HepG2 (cell line): ENCODE results near the gene SHISA9. TPM values are rescaled to one million over a fixed set of nuclear protein-coding genes. Genes with fewer than 3 reads are reported as not detected.

Experiments used
- AHDC1 ChIP-seq: sonication (generic); formaldehyde crosslinking; IDR thresholded peaks from 2 replicates; pipeline ENCODE4 v1.5.1; 2020; ENCODE audit warnings: mild to moderate bottlenecking, missing genetic modification reagents, borderline replicate concordance
- ATF7 ChIP-seq, 2 experiments: fragments of 450-650 bp in 1 of 2; sonication (generic) in 1 of 2; formaldehyde crosslinking in 1 of 2; IDR thresholded peaks; 2 replicates each; pipeline versions ENCODE4 v1.4.0 to v1.6.1; 2016 to 2020; ENCODE audit warnings: antibody characterized with exemption in 1 of 2, mild to moderate bottlenecking in 1 of 2, missing genetic modification reagents in 1 of 2
- GATAD2A ChIP-seq: IDR thresholded peaks from 2 replicates; pipeline ENCODE4 v1.6.1; 2016
- HNF1A ChIP-seq, 2 experiments: sonication (generic) in 1 of 2; formaldehyde crosslinking in 1 of 2; IDR thresholded peaks; 2 replicates each; pipeline versions ENCODE4 v1.4.0 to v1.6.1; 2016 to 2020; ENCODE audit warnings: borderline replicate concordance in 1 of 2, low read depth in 1 of 2, mild to moderate bottlenecking in 1 of 2, missing genetic modification reagents in 1 of 2
- HOXA3 ChIP-seq: sonication (generic); formaldehyde crosslinking; IDR thresholded peaks from 2 replicates; pipeline ENCODE4 v1.5.0; 2020; ENCODE audit warnings: missing genetic modification reagents
- JUN ChIP-seq: sonication (generic); formaldehyde crosslinking; IDR thresholded peaks from 2 replicates; pipeline ENCODE4 v1.4.0; 2020; ENCODE audit warnings: mild to moderate bottlenecking, missing genetic modification reagents
- JUNB ChIP-seq: sonication (generic); formaldehyde crosslinking; IDR thresholded peaks from 2 replicates; pipeline ENCODE4 v1.8.0; 2022; ENCODE audit warnings: missing genetic modification reagents, mild to moderate bottlenecking, borderline replicate concordance
- JUND ChIP-seq: sonication (generic); formaldehyde crosslinking; IDR thresholded peaks from 2 replicates; pipeline ENCODE4 v1.8.0; 2022; ENCODE audit warnings: mild to moderate bottlenecking, missing genetic modification reagents
- NCOR1 ChIP-seq: fragments of 200-600 bp; sonication (generic); IDR thresholded peaks from 2 replicates; pipeline ENCODE4 v1.7.0; 2017; ENCODE audit warnings: antibody characterized with exemption, low read length, borderline replicate concordance
- NFYC ChIP-seq: IDR thresholded peaks from 2 replicates; pipeline ENCODE4 v1.6.1; 2016; ENCODE audit warnings: missing genetic modification reagents, missing compliant biosample characterization
- RAD21 ChIP-seq: fragments of 450-650 bp; formaldehyde crosslinking; IDR thresholded peaks from 2 replicates; pipeline ENCODE4 v1.5.0; 2020; ENCODE audit warnings: mild to moderate bottlenecking
- REL ChIP-seq: sonication (generic); formaldehyde crosslinking; conservative IDR thresholded peaks from 2 replicates; pipeline ENCODE4 v1.8.0; 2022; ENCODE audit warnings: mild to moderate bottlenecking, missing genetic modification reagents, moderate library complexity
- SAP130 ChIP-seq: IDR thresholded peaks from 2 replicates; pipeline ENCODE4 v1.6.1; 2016; ENCODE audit warnings: low read depth
- TARDBP ChIP-seq: sonication (generic); formaldehyde crosslinking; IDR thresholded peaks from 2 replicates; pipeline ENCODE4 v1.8.0; 2022; ENCODE audit warnings: mild to moderate bottlenecking, missing genetic modification reagents
- ZIK1 ChIP-seq: sonication (generic); formaldehyde crosslinking; IDR thresholded peaks from 2 replicates; pipeline ENCODE4 v1.5.0; 2020; ENCODE audit warnings: mild to moderate bottlenecking, low read depth, missing genetic modification reagents, borderline replicate concordance
- ZNF296 ChIP-seq: sonication (generic); formaldehyde crosslinking; conservative IDR thresholded peaks from 2 replicates; pipeline ENCODE4 v1.5.0; 2020; ENCODE audit warnings: mild to moderate bottlenecking, missing genetic modification reagents
- ZNF362 ChIP-seq: sonication (generic); formaldehyde crosslinking; IDR thresholded peaks from 2 replicates; pipeline ENCODE4 v1.4.0; 2020; ENCODE audit warnings: missing genetic modification reagents, mild to moderate bottlenecking, borderline replicate concordance
- ZNF674 ChIP-seq: sonication (generic); formaldehyde crosslinking; IDR thresholded peaks from 2 replicates; pipeline ENCODE4 v1.5.0; 2020; ENCODE audit warnings: low read depth, mild to moderate bottlenecking, missing genetic modification reagents
- polyA plus RNA-seq, 8 experiments: library from polyadenylated mRNA; depleted of rRNA in 3 of 8; stranded (reverse) in 7 of 8; unstranded in 1 of 8; fragments of >200 nt; fragmentation: Illumina TruSeq in 4 of 8; extraction: Trizol in 4 of 8; gene quantifications; 2 replicates each; pipeline versions ENCODE4 v1.2.1 to v1.2.3, GENCODE V29; 2011 to 2016; ENCODE audit warnings: low read depth in 4 of 8, missing spikeins in 1 of 8, mixed read lengths in 1 of 8; ENCODE audit not compliant: insufficient read depth in 1 of 8
- total RNA-seq, 5 experiments: library from RNA; depleted of rRNA; stranded (reverse); fragments of >200 nt; fragmentation: Illumina TruSeq; extraction: Trizol; gene quantifications; 2 replicates each; pipeline ENCODE4 v1.2.3, GENCODE V29; 2016; ENCODE audit warnings: low read depth in 1 of 5

SHISA9 gene
- total and polyA plus RNA-seq, 2 of the 13 experiments (the other 11 are each of a cell fraction or from before 2014, with no cell fraction given): 0.01 TPM; not detected in 1

- TF ChIP-seq ATF7 (IDR thresholded peaks at IDR 0.05) (peak; percentile 79), ATF7 (CRISPR knock-in tag; IDR thresholded peaks at IDR 0.05) (no peak), ZNF362 (CRISPR knock-in tag) (peak; percentile 85; the same call in 1 of the 2 replicates), JUND (peak; percentile 95), ZNF674 (CRISPR knock-in tag) (no peak), AHDC1 (CRISPR knock-in tag) (peak; percentile 69; the same call in 1 of the 2 replicates), SAP130 (CRISPR knock-in tag) (peak; percentile 50; the same call in 1 of the 2 replicates), NFYC (CRISPR knock-in tag) (peak; percentile 83), NCOR1 (peak; percentile 90), JUN (CRISPR knock-in tag) (peak; percentile 92), RAD21 (CRISPR knock-in tag) (peak; percentile 26; the same call in 1 of the 2 replicates), ZNF296 (CRISPR knock-in tag) (no peak), JUNB (CRISPR knock-in tag) (peak; percentile 96), ZIK1 (no peak), TARDBP (CRISPR knock-in tag) (peak; percentile 37; the same call in 1 of the 2 replicates), HNF1A (IDR thresholded peaks at IDR 0.05; ENCODE audit: low read depth) (0 out of 2 replicates have a peak, but pooled peaks have one; percentile 21), HNF1A (CRISPR knock-in tag; IDR thresholded peaks at IDR 0.05; ENCODE audit: borderline replicate concordance) (peak; percentile 31; the same call in 1 of the 2 replicates), HOXA3 (peak; percentile 74), GATAD2A (CRISPR knock-in tag) (peak; percentile 59; the same call in 1 of the 2 replicates), REL (CRISPR knock-in tag) (no peak)
Observed at GRCh38 chr16:13110124-13110796, 208.9 kb downstream of the SHISA9 start (continued).
